NCI-H1092 (cell line): ENCODE measurements around the gene TTC7B.

Experiments
- DNase-seq: peaks from one replicate; lab custom pipeline; 2025; lab: John Stamatoyannopoulos, UW

The TTC7B gene

GRCh38 chr14:90545966-90546751 lies 270.1 kb downstream of the TTC7B start:
- DNase-seq: no peak

DNA sequence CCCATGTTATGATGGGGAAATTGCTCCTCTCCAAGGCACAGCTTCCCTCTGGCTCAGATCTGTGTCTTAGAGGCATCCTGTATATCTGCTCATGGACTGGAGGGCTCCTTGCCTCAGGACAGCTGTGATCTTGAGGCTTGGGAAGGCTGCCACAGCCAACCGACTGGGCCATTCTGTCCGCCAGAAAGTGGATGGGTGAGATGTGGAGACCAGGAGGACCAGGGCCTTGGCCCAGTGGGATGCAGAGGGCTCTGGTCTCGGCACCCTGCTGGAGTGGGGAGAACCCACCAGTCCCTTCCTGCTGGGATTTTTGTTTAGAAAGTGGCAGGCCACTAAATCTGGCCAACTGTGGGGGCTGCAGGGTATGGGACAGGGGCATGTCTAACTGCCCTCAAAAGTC lies 270.8 kb downstream of the TTC7B start:
- DNase-seq: no peak

DNA sequence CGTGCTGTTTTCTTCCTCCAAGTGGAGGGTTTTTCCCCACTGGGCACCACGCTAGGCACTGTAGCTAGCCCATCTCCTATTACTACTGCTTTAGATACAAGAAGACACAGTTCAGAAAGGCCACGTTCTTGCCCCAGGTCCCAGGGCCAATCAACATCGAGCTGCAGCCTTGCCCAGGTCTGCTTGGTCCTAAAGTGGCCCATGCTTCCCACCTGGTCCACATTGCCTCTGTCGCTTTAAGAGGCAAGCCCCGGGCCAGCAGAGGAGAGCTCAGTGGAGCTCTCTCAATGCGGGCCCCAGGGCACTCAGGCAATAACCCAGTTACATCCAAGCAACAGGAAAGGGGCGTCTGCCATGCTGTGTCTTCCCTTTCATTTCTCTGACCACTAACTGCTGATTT lies 271.3 kb downstream of the TTC7B start:
- DNase-seq: no peak

- no peak for DNase-seq
These were observed 271.7 kb downstream of the TTC7B start for GRCh38 chr14:90544566-90544965.

- DNase-seq: no peak
These were observed 272.4 kb downstream of the TTC7B start for GRCh38 chr14:90543876-90544275.

DNA sequence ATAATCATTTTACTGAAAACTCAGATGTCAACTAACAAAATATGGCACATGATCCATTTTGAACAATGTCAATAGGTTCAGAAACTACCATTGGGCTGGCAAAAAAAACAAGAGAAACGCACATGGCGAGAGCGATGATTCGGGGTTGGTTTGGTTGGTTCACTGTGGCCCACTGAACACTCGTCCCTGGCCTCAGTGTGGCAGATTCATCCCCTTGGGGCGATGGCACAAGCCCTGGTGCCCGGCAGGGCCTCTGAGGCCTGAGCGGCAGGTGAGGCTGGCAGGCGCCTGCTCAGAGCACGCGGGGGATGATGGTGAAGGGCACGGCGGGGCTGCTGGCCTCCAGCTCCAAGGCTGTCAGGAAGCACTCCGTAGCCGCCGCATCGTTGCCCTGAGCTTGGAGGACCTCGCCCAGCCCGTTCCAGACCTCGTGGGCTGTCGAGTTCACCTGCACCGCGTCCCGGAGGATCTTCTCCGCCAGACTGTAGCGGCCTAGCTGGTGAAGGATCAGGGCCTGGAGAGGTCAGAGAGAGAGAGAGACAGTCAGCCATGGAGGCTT lies 275.1 kb downstream of the TTC7B start:
- DNase-seq: no peak

GRCh38 chr14:90540437-90540836 lies 275.8 kb downstream of the TTC7B start:
- no peak for DNase-seq

- no peak for DNase-seq
These were observed 276.2 kb downstream of the TTC7B start for GRCh38 chr14:90539996-90540395.

DNA sequence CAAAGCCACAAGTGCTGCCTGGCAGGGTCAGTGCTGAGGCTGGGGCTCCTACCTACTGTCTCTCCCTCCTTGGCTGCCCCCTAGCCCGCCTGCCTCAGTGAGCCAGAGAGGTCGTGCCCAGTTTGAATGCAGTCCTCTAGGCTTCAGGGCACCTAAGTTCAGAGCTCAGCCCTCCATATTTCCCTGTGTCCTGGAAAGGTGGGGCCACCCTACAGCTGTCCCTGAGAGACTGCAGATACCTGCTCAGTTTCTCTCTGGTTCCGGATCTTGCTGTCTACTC lies 276.8 kb downstream of the TTC7B start:
- no peak for DNase-seq

GRCh38 chr14:90538716-90539495 lies 277.3 kb downstream of the TTC7B start:
- DNase-seq: no peak

DNA sequence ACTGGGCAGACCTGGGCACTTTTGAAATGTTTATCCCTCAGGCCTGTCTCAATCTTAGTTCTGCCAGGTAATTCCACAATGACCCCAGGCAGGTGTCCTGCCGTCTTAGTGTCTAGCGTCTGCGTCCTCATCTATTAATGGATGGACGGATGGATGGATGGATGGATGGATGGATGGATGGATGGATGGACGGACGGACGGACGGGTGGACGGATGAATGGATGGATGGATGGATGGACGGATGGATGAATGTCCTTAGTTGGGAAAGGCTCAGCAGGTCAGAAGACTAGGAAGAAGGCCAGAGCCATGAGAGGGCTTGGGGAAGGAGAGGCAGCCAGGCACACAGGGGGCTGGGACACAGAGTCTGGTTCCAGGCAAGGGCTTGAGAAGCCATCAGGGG lies 278.1 kb downstream of the TTC7B start:
- DNase-seq: no peak

DNA sequence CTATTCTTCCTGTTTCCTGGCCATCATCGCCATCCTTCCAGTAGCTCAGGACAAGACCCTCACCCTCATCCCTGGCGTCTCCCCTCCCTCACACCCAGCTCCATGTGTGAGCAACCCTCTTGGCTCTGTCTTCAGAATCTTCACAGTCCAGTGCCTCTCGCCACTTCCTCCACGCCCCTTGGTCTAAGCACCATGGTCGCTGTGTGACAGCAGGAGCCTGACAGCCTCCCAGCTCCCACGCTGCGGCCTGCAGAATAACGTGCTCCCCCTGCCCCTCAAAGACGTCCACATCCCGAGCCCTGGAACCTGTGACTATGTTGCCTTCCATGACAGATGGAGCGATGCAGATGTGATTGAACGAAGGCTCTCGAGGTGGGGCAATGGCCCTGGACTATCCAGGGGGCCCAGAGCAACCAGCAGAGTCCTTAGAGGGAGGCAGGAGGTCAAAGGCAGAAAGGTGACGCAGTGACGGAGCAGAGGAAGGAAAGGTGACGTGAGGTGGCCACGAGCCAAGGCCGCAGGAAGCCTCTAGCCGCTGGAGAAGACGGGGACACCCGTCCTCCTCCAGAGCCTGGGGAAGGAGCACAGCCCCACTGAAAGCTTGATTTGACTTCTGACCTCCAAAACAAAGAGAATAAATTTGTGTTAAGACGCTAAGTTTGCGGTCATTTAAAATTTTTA lies 279.6 kb downstream of the TTC7B start:
- no peak for DNase-seq

DNA sequence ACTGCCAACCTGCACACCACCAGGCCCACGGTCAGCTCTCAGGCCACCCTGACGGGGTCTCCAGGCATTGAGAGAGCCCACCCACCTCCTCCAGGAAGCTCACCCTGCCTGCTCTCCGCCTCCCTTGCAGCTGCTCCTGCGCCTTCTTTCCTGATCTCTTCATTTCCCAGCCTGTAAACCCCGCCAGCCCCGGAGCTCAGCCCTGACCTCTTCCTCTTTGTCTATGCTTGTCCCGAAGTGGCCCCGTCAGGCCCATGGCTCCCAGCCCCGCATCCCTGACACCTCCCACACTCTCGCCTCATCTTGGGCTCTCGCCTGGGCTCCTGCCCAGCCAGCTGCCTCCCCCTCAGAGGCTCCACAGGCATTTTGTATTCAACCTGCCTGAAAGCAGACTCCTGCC lies 280.1 kb downstream of the TTC7B start:
- DNase-seq: no peak

- DNase-seq: no peak
These were observed 280.6 kb downstream of the TTC7B start for GRCh38 chr14:90535556-90536090.

GRCh38 chr14:90534838-90535555 lies 281.2 kb downstream of the TTC7B start:
- DNase-seq: no peak

GRCh38 chr14:90534091-90534837 lies 282.0 kb downstream of the TTC7B start:
- DNase-seq: no peak

DNA sequence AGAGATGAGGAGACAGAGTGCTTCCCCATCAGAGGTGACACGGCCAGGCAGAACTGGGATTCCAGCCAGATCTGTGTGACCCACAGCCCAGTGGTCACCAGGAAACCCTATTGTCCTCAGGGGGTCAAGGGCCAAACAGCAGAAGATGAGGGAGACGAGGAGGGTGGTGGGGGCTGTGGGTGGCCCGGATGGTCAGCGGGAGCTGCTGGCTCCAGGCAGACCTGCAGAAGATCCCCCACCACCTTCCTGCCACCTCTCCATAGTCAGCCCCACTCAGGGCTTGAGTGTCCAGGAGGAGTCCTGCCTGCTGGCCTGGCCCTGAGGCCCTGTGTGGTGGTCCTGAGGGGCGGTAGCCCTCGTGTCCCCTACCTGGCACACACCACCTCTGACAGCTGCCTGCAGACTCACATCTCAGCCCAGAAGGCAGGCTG lies 282.6 kb downstream of the TTC7B start:
- no peak for DNase-seq

DNA sequence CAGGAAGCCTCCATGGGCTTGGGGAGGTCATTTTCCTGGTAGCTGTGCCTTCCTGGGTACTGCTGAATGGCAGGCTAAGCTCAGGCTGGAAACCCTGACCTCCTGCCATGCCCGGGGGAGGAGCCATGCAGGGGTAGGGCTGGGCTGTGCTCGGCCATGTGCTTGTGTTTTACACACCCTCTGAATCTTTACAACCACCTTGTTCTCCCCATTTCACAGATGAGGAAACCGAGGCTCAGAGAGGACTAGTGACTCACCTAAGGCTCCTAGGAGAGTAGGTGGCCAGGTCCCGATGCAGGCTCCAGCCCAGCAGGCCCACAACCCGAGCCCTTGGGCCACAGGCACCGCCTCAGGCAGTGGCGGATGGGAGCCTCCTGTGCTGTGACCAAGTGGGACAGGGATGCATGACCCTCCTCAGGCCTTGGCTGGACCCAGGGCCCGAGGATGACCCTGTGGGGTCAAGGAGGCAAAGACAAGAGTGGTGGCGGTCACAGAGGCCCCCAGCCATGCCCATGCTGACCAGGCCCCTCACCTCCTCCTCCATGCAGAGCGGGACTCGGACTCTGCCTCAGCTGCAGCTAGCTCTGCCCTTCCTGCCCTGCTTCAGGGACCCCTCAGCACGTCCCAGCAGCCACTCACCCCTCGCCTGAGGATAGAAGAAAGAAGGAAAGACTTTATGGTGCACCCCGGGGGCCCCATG lies 283.3 kb downstream of the TTC7B start:
- no peak for DNase-seq

GRCh38 chr14:90531497-90531896 lies 284.7 kb downstream of the TTC7B start:
- no peak for DNase-seq

DNA sequence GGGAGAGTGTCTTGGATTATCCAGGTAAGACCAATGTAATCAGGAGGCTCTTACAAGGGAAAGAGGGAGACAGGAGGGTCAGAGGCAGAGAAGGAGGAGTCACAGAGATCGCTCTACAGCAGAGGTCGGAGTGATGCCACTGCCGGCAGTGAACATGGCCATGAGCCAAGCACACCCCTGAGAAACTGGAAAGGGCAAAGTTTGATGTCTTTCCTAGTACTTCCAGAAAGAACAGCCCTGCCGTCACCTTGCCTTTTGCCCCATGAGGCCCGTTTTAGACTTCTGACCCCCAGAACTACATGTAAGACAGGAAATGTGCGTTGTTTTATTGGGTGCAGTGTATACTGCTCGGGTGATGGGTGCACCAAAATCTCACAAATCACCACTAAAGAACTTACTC lies 285.7 kb downstream of the TTC7B start:
- DNase-seq: no peak

- DNase-seq: no peak
These were observed 288.3 kb downstream of the TTC7B start for GRCh38 chr14:90527978-90528377.
